Mucosa of gallbladder (tissue), 1 donor: ENCODE data around the gene LRRC14B. TPM values are rescaled to one million over a fixed set of nuclear protein-coding genes. Genes with fewer than 3 reads are reported as not detected.

ENCODE experiments used
- DNase-seq: peaks from one replicate; pipeline ENCODE4 v3.0.0-alpha.2; 2020; ENCODE audit warnings: low spot score
- total RNA-seq: library from RNA; stranded (reverse); gene quantifications from one replicate; pipeline ENCODE4 v1.2.1, GENCODE V29; 2021
- donor health status: DM: no; HTN: no; CAD: no.

LRRC14B gene
- not detected for total RNA-seq

DNA sequence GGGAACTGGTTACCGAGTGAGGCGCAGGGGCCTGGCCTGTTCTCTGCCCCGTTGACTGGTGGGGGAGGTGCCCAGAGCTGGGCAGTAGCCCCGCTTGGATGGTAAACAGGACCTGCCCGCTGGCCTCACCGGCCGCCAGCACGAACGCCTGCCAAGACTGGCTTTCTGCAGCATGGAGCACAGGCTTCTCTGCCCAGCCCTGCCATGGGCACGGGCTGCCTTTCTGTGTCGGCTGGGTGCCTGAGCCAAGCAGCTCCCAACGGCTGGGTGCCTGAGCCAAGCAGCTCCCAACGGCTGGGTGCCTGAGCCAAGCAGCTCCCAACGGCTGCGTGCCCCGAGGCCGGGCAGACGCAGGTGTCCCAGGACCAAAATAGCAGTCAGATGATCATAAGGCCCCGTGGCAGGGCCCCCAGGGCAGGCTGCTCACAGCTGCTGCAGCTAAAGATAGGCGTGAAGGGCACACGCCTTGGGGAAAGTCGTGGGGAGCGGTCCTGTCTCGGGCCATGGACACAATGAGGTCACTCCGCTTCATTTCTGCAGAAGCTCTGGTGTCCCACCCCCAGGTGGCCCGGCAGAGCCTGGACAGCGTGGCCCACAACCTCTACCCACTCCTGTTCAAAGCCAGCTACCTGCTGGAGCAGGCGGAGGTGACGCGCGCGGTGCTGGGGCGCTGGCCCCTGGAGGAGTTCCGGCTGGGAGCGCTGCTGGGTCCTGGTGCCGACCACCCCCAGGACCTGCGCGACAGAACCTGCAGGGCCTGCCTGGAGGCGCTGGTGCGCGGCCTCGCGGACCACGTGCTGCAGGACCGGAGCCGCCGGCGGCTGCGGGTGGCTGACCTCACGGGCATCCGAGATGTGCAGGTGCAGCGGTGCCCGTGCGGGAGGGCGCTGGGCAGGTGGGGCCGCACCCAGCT lies at the start of gene LRRC14B:
TSS of gene LRRC14B (plus strand) at position 460 of the 913 bp plus-strand sequence. CDS start at position 504, 44 bp downstream.
- peak; percentile 29 for DNase-seq

DNA sequence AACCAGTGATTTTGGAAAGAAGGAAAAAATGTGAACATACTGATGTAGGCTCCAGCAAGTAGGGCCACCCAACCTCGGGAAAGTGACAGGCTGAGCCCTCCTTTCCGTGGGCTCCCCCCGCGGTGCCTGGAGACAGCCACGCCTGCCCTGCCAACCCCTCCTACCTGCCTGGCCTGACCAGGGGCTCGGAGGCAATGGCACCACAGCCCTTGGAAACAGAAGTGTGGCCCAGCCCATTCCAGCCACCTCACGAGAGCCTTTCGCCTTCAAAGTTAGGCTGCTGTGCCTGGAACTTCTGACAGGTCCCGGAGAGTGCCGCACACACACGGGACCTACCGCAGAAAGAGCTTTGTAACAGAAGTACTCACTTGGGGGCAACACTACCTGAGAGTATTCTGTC lies 49.5 kb upstream of the LRRC14B start:
- no peak for DNase-seq

DNA sequence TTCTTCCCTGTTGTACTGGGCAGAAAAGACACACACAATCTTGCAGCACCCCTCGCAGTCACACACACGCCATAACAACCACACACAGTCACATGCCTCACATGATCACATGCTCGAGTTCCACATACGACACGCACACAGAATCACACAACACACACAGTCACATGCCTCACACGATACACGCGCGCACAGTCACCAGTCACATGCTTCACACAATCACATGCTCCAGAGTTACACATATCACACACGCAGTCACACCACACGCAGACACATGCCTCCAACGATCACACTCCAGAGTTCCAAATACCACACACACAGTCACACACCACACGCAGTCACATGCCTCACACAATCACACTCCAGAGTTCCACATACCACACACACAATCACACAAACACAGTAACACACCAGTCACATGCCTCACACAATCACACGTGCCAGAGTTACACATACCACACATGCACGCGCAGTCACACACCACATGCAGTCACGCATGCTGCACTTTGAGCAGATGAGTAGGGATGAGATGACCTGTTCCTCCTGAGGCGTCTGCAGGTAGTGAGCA lies 49.0 kb upstream of the LRRC14B start:
- DNase-seq, result no peak

DNA sequence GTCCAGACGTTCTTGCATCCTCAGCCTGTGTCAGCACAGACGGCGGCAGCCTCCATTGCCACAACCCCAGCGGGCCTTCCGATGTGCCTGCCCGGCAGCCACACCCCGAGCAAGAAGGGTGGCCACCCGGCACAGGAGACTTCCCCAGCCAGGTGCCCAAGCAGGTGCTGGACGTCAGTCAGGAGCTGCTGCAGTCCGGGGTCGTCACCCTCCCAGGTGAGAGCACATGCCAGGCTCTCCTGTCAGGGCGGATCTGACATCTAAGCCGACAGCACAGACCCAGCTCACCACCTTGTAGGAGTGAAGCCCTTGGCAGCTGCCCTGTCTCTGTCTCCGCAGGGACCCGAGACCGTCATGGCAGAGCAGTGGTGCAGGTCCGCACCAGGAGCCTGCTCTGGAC lies 48.3 kb upstream of the LRRC14B start:
- DNase-seq, result no peak

DNA sequence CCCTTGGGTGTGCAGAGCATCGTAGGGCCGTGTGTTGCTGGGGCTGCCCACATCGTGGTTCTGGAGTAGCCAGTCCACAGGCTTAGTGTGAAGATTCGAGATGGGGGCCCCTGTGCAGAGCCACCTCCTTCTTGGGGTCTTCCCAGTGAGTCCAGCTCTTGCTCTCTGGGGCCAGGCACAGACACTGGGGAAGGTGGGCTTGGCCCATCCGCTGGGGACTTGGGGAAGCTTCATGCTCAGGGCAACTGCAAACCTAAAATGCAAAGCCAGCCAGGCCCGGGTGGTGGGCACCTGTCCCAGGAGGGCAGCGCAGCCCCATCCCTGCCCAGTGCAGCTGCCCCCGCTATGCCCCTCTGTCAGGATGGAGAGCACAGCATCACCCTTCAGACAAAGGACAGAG lies 46.4 kb upstream of the LRRC14B start:
- DNase-seq, result no peak

DNA sequence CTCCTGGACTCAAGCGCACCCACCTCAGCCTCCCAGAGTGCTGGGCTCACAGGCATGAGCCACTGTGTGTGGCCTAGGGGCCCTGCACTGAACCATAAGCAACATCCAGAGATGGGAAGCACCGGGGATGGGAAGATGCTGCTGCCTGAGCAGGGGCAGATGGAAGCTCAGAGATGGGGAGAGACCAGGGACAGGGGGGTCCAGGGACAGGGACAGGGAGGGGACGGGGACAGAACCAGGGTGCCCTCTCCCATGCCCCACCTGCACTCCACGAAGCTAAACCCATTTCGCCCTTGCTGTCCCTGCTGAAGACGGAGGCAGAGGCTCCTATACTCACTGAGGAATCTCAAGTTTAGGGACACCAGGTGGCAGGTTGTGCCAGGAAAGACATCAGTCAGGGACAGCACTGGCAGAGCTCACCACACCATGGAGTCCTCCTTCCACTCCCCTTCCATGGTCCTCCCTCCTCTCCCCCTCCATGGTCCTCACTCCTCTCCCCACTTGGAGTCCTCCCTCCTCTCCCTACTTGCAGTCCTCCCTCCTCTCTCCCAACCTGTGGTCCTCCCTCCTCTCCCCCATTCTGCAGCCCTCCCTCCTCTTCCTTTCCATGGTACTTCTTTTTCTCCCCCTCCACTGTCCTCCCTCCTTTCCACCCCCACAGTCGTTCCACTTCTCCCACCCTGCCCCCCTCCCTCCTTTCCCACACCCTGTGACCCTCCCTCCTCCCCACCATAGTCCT lies 45.5 kb upstream of the LRRC14B start:
- no peak for DNase-seq

DNA sequence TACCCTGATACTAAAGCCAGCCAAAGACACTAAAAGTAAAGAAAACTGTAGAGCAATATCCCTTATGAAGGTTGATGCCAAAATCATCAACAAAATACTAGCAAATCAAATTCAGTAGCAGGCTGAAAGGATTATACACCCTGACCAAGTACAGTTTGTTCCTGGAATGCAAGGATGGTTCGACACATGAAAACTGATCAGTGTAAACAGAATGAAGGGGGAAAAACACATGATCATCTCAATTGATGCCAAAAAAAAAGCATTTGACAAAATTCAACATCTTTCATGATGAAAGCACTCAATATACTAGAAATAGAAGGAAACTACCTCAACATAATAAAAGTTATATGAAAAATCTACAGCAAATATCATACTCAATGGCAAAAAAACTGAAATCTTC lies 43.5 kb upstream of the LRRC14B start:
- DNase-seq, result no peak

GRCh38 chr5:149745-150485 lies 41.4 kb upstream of the LRRC14B start:
- no peak for DNase-seq

DNA sequence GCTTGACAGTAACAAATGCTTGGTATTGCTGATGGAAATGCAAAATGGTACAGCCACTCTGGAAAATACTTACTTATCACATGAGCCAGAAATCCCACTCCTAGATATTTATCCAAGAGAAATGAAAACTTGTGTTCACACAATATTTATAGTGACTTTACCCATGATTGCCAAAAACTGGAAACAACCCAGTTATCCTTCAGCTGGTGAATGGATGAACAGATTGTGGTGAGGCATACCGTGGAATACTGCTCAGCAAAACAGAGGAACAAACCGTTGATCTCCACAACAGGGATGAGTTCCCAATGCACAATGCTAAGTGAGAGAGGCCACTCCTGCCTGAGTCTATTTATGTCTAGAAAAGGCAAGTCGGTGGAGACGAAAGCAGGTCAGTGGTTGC lies 40.5 kb upstream of the LRRC14B start:
- no peak for DNase-seq

DNA sequence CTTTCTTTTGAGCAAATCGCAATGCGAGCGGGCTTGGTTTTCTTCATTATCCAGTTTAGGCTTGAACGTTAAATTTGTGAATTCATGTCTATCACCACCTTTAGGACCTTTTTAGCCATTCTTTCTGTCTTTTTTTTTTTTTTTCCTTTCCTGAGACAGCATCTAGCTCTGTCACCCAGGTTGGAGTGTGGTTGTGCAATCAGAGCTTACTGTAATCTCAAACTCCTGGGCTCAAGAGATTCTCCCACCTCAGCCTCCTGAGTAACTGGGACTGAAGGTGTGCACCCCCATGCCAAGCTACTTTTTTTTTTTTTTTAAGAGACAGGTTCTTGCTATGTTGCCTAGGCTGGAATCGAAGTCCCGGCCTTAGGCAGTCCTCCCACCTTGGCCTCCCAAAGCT lies 39.2 kb upstream of the LRRC14B start:
- no peak for DNase-seq

GRCh38 chr5:153256-153655 lies 38.0 kb upstream of the LRRC14B start:
- DNase-seq, result no peak

- no peak for DNase-seq
Observed at GRCh38 chr5:154236-154635, 37.1 kb upstream of the LRRC14B start.

- no peak for DNase-seq
Observed at GRCh38 chr5:154826-155225, 36.5 kb upstream of the LRRC14B start.

DNA sequence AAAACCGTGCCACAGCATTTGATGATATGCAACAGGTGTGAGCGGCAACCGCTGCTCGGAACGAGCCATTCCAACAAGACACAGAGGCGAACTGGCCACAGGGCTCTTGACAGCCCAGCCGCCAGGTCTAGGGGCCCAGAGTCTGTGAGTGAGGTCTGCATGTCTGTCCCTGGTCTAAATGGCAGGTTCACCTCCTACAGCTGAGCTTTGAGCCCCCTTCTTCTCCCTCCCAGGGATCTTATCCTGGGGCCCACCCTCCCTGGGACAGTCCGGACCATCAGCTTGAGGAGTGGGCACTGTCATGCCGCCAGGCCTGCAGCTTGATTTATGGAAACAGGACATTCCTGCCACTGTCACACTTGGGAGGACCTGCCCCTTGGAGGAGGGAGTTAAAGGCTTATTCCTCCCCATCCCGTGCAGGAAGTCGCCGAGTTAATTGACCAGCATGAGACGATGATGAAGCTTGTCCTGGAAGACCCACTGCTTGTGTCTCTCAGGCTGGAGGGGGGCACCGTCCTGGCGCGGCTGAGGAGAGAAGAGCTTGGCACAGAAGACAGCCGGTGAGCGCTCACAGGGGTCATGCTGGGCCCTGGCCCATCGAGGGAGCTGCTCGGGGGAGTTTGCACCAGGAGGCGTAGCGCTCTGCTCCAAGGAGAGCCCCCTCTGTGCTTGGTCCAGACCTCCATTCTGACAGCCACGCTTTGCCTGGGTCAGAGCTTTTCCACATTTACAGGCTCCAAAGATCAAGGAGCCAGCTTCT lies 35.5 kb upstream of the LRRC14B start:
- DNase-seq, result no peak

- no peak for DNase-seq
Observed at GRCh38 chr5:156411-157072, 34.8 kb upstream of the LRRC14B start.

DNA sequence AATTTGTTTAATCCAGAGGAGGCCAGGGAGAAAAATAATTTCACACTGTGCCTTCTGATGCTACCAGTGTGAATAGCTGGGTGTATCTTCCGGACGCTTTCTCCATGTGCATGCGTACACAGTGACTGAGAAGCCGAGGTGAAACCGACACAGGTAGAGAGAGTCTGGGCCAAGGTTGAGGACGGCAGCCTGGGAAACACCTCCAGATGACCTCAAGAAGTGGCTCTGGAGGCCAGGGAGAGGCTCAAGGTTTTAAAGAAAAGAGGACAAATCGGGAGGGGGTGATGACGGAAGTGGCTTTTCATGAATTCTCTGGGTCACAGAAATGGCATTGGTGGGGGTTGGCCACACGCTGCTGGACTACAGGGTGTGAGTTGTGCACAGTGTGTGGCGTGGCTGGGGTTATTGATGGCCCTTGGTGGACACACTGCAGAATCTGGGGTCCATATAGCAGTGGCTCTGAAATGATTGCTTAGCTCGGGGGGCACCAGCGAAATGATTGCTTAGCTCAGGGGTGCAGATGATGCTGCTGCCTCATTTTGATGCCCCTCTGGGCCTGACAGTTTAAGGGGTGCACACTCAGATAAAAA lies 34.1 kb upstream of the LRRC14B start:
- no peak for DNase-seq

DNA sequence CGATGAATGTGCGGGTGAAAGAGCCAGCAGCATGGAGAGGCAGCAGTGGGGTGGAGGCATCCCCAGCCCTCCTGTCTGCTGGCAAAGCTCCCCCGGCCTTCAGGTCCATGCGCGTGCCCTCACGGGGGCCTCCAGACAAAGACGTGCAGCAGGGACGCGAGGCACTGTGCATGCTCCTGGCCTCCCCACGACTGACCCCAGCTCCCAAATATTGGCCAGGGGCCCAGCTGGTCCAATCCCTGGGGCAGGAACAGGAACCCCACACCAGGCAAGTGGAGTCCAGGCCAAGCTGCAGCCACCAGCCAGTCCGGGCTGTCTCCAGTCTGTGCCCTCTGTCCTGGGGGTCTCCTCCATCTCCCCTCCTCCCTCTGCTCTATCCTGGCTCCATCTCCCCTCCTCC lies 33.5 kb upstream of the LRRC14B start:
- no peak for DNase-seq

DNA sequence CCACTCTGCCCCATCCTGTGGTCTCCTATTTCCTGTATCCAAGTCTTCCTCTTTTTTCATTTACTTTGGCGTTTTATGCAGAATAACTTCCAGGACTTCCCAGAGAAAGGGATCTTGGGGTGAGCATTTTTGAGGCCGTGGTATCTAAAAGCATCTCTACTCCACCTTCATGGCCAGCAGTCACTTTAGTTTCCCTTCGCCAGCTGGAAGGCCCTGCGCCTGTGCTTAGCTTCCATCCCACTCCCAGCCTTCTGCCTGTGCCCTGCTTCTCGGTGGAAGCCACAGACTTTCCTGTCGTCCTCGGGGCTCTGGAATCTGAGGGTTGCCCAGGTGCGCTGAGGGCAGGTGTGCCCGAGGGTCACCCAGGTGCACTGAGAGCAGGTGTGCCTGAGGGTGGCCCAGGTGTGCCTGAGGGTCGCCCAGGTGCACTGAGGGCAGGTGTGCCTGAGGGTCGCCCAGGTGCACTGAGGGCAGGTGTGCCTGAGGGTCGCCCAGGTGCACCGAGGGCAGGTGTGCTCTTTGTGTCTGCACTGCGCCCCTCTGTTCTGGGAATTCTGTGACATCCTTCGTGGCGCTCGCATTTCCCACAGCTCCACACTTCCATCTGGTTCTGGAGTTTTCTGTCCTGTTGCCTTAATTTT lies 32.4 kb upstream of the LRRC14B start:
- DNase-seq, result no peak

DNA sequence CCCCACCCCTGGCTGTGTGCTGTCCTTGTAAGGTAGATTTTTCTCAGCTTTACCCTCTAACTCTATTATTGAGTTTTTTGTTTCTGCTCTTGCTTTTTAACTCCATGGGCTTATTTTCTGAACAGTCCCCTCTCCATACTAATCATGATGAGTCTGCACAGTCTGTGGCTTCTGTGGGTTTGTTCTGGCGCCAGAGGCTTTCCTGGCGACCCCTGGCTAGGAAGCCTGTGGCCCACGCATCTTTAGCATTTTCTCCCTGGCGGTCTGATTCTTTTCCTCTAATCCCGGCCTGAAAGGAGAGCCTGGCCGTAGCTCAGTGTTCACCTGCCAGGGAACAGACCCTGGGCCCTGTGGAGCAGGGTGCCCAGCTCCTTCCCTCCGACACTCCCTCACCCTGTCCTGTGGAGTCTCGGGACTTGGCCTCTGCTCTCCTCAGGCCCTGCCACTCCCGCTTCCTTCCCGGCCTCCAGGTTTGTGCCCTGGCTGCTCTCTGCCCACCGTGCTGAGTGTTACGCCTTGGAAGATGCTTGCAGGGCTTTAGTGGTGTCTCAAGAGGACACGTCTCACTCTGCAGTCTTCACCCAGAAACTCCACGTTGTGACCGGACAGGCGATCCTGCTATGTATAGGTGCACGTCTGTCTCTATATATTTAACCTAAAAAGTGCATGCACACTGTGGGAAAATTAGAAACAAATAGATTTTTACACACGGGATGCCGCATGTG lies 31.7 kb upstream of the LRRC14B start:
- DNase-seq, result no peak
